ENCODE measurements around the gene CCDC121.

Gene CCDC121

GRCh38 chr2:27581417-27582128 lies 47.2 kb downstream of the CCDC121 start:
- no peak for DNase-seq
